CD4-positive, alpha-beta T cell treated with Interleukin-21 for 1 hour (primary cell): Measurements from ENCODE around the gene TRIM40.
A peak's percentile ranks its signal among the peaks of the same experiment; 100 is the strongest.

Source experiments
- DNase-seq: peaks from one replicate; pipeline ENCODE4 v3.0.0-alpha.2; 2020

TRIM40 gene

DNA sequence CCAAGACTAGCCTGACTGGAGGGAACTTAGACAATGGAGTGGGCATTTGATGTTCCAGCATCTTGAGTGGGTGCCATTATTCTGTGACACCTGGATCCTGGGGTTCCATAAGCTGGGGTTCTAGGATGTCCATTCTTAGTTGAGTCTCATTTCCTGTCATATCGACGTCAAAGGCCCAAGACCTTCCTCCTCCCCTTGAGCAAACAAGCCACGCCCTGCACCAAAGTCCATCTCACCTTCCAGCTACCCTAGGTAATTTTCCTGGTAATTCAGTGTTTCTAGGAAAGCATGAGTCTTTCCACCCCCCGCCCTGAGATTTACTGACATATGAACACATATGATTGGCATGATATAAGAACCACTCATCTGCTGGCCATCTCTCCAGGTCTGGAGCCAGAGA is at the start of gene TRIM40:
TRIM40 (plus strand) TSS at position 384 of the 400 bp plus-strand sequence. CDS start 897 bp downstream, outside the sequence.
- no peak for DNase-seq

GRCh38 chr6:30087876-30088275 is 48.1 kb upstream of the TRIM40 start:
- no peak for DNase-seq

- DNase-seq: no peak
Measured at GRCh38 chr6:30091577-30092381, 44.2 kb upstream of the TRIM40 start.

DNA sequence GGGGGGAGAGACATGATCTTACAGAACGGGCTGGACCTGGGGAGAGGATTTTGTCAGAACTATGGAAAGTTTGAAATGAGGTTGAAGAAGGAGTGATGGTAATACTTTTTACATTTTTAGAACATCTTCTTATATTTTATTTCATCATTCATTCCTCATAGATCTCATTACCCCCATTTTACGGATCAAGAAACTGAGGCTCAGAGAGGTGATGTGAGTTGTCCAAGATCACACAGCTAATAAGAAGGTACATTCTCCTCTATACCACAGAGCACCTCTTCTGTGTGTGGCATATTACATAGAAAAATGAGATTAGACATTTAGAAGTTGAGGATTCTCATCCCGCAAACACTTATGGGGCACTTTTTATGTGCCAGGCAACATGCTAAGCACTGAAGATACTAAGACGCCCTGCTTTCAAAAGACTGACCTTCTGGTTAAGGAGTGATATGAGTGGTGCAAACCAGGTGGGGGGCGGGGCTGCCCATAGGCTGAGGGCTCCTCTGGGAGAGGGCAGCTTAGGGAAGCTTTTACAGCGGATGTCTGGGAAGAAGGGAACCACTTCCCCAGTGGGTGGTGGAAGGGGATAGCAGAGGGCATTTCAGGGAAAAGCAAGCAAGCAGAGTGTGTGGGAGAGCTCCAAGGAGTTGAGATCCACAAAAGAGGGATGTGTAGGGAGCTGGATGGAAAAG is 42.9 kb upstream of the TRIM40 start:
- no peak for DNase-seq

GRCh38 chr6:30093951-30094661 is 41.8 kb upstream of the TRIM40 start:
- no peak for DNase-seq

DNA sequence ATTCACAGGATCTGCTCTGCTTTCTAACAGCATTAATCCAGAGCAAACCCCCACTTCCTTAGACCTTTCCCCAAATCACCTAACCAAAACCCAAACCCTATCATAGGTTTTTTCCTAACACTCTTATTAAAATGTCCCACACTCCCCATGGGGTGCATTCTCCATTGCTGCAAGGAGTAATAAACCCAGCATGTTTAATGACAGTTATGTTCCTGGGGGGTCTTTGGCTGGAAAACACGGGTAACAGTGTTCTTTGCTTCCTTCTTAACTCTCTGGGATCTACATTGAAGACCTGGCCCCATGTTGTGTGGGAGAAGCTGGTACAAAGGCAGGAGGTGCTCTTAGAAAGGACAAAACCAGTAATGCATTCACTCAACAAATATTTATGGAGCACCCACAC is 39.1 kb upstream of the TRIM40 start:
- DNase-seq: no peak

- no peak for DNase-seq
Measured at GRCh38 chr6:30097902-30098768, 37.8 kb upstream of the TRIM40 start.

GRCh38 chr6:30100154-30100553 is 35.8 kb upstream of the TRIM40 start:
- no peak for DNase-seq

DNA sequence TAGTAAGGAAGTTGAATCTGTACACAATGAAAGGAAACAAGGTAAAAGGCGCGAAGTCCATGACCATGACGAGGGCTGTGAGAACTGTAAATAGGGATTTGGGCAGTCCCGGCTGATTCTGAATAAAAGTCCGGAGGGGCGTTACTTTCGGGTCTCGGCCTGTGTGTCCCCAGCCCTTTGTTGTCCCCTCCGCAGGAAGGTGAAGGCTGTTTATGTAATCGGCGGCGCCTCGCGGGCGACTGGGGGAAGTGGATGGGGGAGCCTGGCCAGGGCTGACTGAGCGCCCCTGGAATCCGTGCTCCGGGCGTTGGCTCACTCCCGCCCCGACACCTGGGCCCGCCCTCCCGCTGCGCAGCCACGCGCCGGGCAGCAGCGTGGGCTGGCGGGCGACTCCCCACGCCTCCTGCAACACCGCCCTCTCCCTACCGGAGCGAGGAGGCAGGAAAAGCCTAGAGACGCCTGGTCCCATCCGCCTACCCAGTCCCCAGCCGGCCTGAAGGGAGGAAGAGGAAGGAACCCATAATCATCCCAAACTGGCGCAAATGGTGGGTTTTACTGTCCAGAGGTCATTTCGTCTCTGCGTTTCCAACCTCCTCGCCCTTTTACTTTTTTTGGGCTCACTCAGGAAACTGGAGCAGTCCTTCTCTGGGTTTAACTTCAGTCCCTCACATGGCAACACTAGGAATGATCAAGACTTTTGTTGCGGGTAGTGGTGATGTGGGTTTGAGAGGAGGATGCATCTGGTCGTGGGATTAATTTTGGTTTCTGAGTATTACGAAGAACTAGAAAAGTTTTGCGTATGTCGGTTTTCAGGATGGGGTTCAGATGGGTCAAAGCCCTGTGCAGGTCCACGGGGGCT is 35.1 kb upstream of the TRIM40 start:
- DNase-seq: peak; percentile 8

DNA sequence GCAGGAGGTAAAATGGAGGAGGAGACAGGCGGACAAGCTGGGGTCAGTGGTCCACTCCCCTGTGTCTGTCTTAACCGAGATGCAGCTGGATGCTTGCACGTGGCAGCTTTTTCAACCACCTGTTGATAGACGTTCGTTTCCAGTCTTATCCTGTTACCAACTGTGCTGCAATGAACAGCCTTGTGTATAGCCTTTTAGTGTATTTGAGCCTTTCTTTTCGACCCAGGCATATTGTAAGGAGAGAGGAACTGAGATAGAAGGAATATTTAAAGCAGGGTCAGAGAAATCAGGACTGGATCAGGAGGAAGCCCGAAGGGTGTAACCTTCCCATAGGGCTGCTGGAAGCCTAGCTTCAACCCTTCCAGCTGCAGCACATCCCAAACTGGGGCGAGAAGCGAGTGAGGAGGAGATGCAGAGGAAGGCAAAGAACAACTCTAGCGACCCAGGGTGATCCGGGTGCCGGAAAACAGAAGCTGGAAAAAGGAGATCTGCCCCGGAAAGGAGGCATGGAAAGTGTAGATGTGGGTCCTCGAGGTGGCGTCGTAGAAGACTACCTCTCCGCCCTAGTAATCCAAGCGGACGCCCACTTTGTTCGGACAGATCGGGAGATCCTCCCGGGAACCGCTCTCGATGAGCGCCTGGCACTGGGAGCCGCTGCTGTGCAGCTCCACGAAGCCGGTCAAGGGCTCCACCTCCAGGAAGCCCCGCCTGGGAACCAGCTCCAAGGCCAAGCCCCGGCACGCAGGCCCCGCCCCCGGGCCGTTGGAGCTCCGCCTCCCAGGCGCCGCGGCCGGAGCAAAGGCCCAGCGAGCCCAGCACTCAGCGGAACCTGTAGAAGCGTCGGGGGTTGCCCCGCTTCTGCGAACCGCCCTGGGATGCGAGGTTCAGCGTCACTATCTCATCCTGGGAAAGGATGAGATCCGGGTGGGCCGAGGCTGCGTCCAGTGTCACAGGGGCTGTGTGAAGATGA is 34.2 kb upstream of the TRIM40 start:
- peak; percentile 73 for DNase-seq

GRCh38 chr6:30102414-30102969 is 33.4 kb upstream of the TRIM40 start:
- peak; percentile 7 for DNase-seq

DNA sequence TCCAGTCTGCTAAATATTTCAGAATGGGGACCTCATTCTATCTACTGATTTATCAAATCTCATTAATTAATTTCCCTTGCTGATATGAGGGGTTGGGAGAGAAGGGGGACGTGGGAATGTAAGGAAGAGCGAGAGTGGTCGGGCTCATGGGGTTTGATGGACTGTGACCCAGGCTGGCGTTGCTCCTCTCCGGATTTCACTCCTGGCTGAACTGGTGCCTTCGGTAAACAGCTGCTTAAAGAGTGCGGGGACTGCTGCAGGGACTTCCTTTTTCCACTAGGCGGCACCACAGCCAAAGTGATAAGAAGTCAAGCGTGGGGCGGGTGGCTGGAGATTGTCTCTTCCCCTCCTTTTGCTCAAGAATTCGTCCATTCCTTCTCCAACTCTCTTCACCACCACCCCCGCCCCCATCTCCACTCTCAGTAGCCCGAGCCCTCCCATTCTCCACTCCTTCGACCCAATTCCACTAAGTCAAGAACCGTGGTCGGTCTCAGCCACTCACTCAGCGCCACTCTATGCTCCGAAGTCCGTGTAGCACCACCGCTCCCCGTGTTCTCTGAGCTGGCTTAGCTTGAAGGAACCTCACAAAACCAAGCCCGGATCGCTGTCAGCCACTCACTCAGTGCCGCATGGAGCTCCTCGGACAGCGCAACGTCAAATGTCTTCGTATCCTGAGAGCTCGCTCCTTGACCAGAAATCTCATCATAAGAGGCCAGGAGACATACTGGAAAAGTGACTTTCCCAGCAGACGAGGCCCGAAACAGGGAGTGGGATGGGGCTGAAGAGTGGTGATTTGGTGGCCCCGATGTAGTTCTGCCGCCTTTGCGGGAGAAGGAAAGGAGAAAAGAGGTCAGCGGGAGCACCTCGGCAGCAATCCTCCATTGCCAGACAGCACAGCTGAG is 32.7 kb upstream of the TRIM40 start:
- peak; percentile 88 for DNase-seq

- DNase-seq: no peak
Measured at GRCh38 chr6:30103872-30104179, 32.1 kb upstream of the TRIM40 start.

DNA sequence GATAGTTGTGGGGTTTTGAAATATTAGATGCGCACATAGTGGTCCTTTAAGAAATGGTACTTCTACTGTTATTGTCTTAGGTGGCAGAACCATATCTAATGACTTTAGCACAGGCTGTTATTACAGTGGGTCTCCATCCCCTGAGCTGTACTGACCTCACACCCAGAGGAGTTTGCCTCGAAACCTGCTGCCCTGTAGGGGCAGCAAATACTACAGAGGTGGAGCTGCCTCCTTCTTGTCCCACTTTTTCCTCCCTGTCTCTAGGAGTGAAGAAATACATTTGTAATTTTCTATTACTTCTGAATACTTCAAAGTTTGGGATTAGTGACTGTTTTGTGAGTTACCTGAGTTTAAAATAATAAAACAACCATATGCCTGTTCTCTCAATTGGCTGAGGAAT is 31.3 kb upstream of the TRIM40 start:
- no peak for DNase-seq

DNA sequence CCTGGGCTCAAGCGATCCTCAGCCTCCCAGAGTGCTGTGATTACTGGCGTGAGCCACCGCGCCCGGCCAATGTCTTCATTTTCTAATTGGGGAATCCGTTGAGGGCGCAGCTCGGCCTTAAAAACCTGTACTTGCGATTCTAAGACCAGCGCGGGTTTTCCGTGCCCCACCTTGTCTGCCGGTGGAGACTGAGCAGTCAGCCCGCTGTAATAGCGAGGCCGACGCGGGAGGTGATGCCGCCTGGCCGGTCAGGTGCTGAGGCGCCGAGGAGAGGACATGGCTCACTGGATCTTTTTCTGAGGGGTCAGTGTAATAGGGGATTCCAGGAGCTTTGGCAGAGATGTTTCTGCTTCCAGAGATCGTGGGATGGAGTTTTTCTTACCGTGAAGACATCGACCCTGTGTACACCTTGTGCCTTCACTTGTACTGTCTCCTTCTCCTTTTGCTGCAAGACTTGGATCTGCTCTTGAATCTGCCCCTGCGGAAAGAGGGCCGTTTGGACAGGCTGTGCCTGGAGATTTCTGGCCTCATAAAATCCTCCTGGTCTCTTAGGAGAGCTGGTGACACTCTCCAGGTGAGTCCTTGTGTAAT is 24.6 kb upstream of the TRIM40 start:
- no peak for DNase-seq

DNA sequence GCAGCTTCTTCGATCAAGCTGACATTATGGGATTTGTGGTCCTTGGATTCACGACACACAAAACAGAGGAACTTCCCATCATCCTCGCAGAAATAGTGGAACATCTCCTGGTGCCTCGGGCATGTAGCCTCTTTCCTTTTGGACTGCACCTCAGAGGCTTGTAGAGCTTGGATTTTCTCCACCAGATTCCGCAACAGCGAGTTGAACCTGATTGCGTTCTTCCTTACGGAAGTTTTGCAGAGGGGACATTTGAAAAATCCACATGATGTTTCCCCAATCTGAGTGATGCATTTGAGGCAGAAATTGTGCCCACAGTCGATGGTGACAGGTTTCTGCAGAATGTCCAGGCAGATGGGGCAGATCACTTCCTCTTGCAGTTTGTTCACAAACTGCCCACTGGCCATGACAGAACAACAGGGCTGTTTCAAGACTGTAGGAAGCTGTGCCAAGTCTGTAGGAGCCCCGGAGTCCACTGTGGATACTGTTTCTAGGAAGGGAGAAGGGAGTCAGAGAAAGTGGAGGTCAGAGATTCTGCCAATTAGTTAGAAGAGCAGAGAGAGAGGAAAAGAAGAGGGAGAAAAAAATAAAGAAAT is 23.4 kb upstream of the TRIM40 start:
- no peak for DNase-seq

DNA sequence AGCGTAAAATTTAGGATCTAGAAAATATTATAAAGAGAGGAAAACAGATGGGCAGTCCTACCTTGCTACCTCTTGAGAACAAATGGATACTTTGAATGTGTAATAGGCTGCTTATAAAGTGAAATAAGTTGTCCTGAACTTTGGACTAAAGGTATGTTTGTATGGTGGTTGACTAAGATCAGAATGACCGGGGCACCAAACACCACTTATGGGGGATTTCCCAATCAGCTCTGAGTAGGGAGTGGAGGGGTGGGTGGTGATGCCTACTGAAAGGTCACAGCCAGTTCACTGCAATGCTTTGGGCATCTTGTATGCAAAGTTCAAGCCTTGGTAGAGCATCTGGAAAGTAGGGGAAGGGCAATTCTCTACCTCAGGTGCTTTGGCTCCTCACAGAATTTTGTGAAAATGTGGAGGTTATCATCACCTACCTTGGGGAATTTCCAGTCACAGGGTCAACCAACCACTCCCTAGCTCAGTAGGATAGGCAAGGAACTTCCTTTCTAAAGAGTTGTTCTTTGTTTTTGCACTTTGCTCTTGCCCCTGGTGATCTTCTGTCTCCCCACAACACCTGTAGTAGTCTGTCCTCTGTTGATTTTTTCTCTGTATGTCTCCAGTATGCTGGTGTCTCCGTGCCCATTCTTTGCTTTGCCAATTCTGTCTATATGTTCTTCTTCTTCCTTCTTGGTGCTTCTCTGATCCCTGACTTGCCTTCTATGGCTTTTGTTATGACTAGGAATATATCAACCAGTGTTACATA is 22.8 kb upstream of the TRIM40 start, which contains the start of gene TRIM31:
TRIM31 (minus strand) TSS at position 88 of the 757 bp plus-strand sequence. CDS start 285 bp downstream, outside the sequence.
- DNase-seq: no peak
